Upper lobe of left lung (tissue), 6 donors: ENCODE results near the gene ITGA1. TPM values are rescaled to one million over a fixed set of nuclear protein-coding genes. Genes with fewer than 3 reads are reported as not detected.

Experiments used
- small RNA-seq, 4 donors: library from RNA; depleted of rRNA; stranded (forward); fragments of <200 nt; gene quantifications; one replicate each; pipeline ENCODE3, GENCODE V24; 2016
- total RNA-seq, 6 donors: library from RNA; depleted of rRNA in 4 of 6; stranded (reverse); fragments of >200 nt in 4 of 6; gene quantifications; one replicate each; pipeline versions ENCODE4 v1.1.0 to v1.2.1, GENCODE V29; 2016 to 2021
- donor health status: DM: no; HTN: no; CAD: no; lungs with moderate emphysema.
- donor health status: DM: no; HTN: yes; CAD: no; lungs with severe emphysema.

The ITGA1 gene
- total RNA-seq, 6 donors from 2014 or later = 19.9 to 134 (median 60.8) TPM

Small RNA genes lying within 50 kb of the gene (small RNA-seq; reads per million reads assigned to genes)
- 0 reads per million in 4 donors for gene B3GNTL1P1

Other genes with a start within 250 kb of the ITGA1 start
- gene PELO, start within 50 bp of the ITGA1 start, total RNA-seq = 10 to 100 TPM; 15.0 to 42.3 (median 28.7) TPM
- 10 to 100 TPM in 4 of 6 donors, 1 to 10 TPM in 2; 4.2 to 45.8 (median 13.7) TPM for gene ITGA2, start 201.4 kb downstream of the ITGA1 start, total RNA-seq